Keratinocyte (primary cell): ENCODE results near the gene DNAJA4. TPM values are rescaled to one million over a fixed set of nuclear protein-coding genes. Genes with fewer than 3 reads are reported as not detected.

Experiments used
- DNase-seq: peaks from one replicate; pipeline ENCODE4 v3.0.0-alpha.2; 2011; ENCODE audit warnings: low read depth, missing footprints, low spot score
- FAIRE-seq: peaks from 2 replicates; lab custom pipeline; 2011; peaks lifted over from hg19 to GRCh38; lab: Jason Lieb, UNC
- H2AFZ ChIP-seq: 2 replicates; pipeline ENCODE4 v1.6.0; 2012; ENCODE audit warnings: low read length, control low read depth, inconsistent platforms; ENCODE audit not compliant: control insufficient read depth
- H3K27ac ChIP-seq: 2 replicates; pipeline ENCODE4 v1.5.1; 2011; ENCODE audit warnings: low read length; ENCODE audit not compliant: control insufficient read depth, insufficient read depth
- H3K27me3 ChIP-seq: 3 replicates; pipeline ENCODE4 v1.6.0; 2011; ENCODE audit warnings: low read length; ENCODE audit not compliant: control insufficient read depth, insufficient read depth; ENCODE audit errors: extremely low read depth
- H3K36me3 ChIP-seq, 2 experiments: 2 replicates in 1 of 2; 3 replicates in 1 of 2; pipeline ENCODE4 v1.5.1; 2011; ENCODE audit warnings: low read length in 2 of 2, mild to moderate bottlenecking in 1 of 2; ENCODE audit not compliant: control insufficient read depth in 2 of 2, insufficient read depth in 2 of 2; ENCODE audit errors: extremely low read depth in 1 of 2
- H3K4me1 ChIP-seq: 3 replicates; pipeline ENCODE4 v1.5.1; 2011; ENCODE audit warnings: low read length; ENCODE audit not compliant: control insufficient read depth, insufficient read depth; ENCODE audit errors: extremely low read depth
- H3K4me2 ChIP-seq: 3 replicates; pipeline ENCODE4 v1.6.0; 2011; ENCODE audit warnings: low read depth, low read length; ENCODE audit not compliant: control insufficient read depth, insufficient read depth; ENCODE audit errors: extremely low read depth
- H3K4me3 ChIP-seq, 3 experiments: fragments of 200-600 bp in 1 of 3; sonication (generic) in 1 of 3; 2 replicates in 2 of 3; 3 replicates in 1 of 3; pipeline ENCODE4 v1.5.1; 2011 to 2016; ENCODE audit warnings: low read length in 3 of 3, mild to moderate bottlenecking in 3 of 3, control low read depth in 2 of 3, inconsistent platforms in 1 of 3, low read depth in 1 of 3, mixed read lengths in 1 of 3, mixed run types in 1 of 3, moderate library complexity in 1 of 3; ENCODE audit not compliant: control insufficient read depth in 2 of 3, insufficient read depth in 2 of 3; ENCODE audit errors: extremely low read depth in 1 of 3
- H3K79me2 ChIP-seq: 2 replicates; pipeline ENCODE4 v1.6.0; 2012; ENCODE audit warnings: low read length; ENCODE audit not compliant: control insufficient read depth, insufficient read depth
- H3K9ac ChIP-seq: 3 replicates; pipeline ENCODE4 v1.6.0; 2011; ENCODE audit warnings: low read length; ENCODE audit not compliant: control insufficient read depth, insufficient read depth; ENCODE audit errors: extremely low read depth
- H3K9me1 ChIP-seq: 3 replicates; pipeline ENCODE4 v1.6.0; 2011; ENCODE audit warnings: low read length; ENCODE audit not compliant: control insufficient read depth, insufficient read depth; ENCODE audit errors: extremely low read depth
- H3K9me3 ChIP-seq: 2 replicates; pipeline ENCODE4 v1.5.1; 2012; ENCODE audit warnings: low read depth, low read length; ENCODE audit not compliant: control insufficient read depth
- H4K20me1 ChIP-seq: 3 replicates; pipeline ENCODE4 v1.6.0; 2011; ENCODE audit warnings: low read length; ENCODE audit not compliant: control insufficient read depth, insufficient read depth; ENCODE audit errors: extremely low read depth
- CTCF ChIP-seq, 3 experiments: IDR thresholded peaks in 1 of 3; conservative IDR thresholded peaks in 1 of 3; optimal IDR thresholded peaks in 1 of 3; 2 replicates in 2 of 3; 3 replicates in 1 of 3; pipeline versions ENCODE3 to v1.5.1; 2011; ENCODE audit warnings: low read length in 3 of 3, mild to moderate bottlenecking in 3 of 3, moderate library complexity in 2 of 3, control low read depth in 1 of 3, inconsistent platforms in 1 of 3; ENCODE audit not compliant: insufficient read depth in 2 of 3; ENCODE audit errors: extremely low read depth in 1 of 3
- EZH2 ChIP-seq: IDR thresholded peaks from one replicate; pipeline ENCODE4 v1.6.1; 2012; ENCODE audit warnings: inconsistent platforms, mild to moderate bottlenecking, low read length, moderate library complexity
- dilution Hi-C: fragments of 300-500 bp; cut with MboI; formaldehyde crosslinking; loops from one replicate; pipeline ENCODE4 v1.7.0; 2020; ENCODE audit warnings: low sequenced_read_pairs; ENCODE audit not compliant: extremely low pct_ligation_motif_present
- polyA plus RNA-seq, 5 experiments: library from polyadenylated mRNA; depleted of rRNA in 3 of 5; stranded (reverse) in 3 of 5; stranded (forward) in 1 of 5; unstranded in 1 of 5; fragments of >200 nt; gene quantifications; 1 replicate in 1 of 5; 2 replicates in 3 of 5; 3 replicates in 1 of 5; pipeline versions ENCODE4 v1.2.1 to v1.2.3, GENCODE V29; 2011 to 2012; ENCODE audit warnings: missing spikeins in 2 of 5, low read depth in 1 of 5, low replicate concordance in 1 of 5

The DNAJA4 gene
- polyA plus RNA-seq, 1 donor (not counting 4 experiments of a cell fraction or from before 2014, with no cell fraction given), result 4.1 TPM

- peaks cover 7% of the 10 kb centered on the region for H3K4me1 ChIP-seq
- H3K9ac ChIP-seq, result peak within 1 kb of the TSS; percentile 94
- peak within 1 kb of the TSS; percentile 93 for H3K27ac ChIP-seq
- no peaks in the 10 kb centered on the region for H3K9me1 ChIP-seq
- FAIRE-seq (no peak), DNase-seq (peak; percentile 45)
- H3K36me3 ChIP-seq, result peaks cover 3 to 6% of the 10 kb centered on the region in 2 experiments
- peak within 1 kb of the TSS; percentile 94 for H3K4me2 ChIP-seq
- H3K9me3 ChIP-seq, result no peaks in the 10 kb centered on the region
- no peaks in the 10 kb centered on the region for H4K20me1 ChIP-seq
- H2AFZ ChIP-seq, result peak within 1 kb of the TSS; percentile 97
- dilution Hi-C loops, result no loop called here
- no peaks in the 10 kb centered on the region for H3K27me3 ChIP-seq
- H3K79me2 ChIP-seq, result peaks cover 37% of the 10 kb centered on the region
- TF ChIP-seq EZH2 (no peak), CTCF (optimal IDR thresholded peaks at IDR 0.05 in 1 of 3, IDR thresholded peaks at IDR 0.05 in 1 of 3, conservative IDR thresholded peaks at IDR 0.05 in 1 of 3; ENCODE audit: extremely low read depth in 1 of 3, insufficient read depth in 2 of 3, low read length in 3 of 3) (peak in 1 of 3 experiments; percentile 4)
- peak within 1 kb of the TSS; percentile 83 to 98 (median 86) for H3K4me3 ChIP-seq
These were observed 35.0 kb downstream of the DNAJA4 start, which contains the start of gene SKIC8 for GRCh38 chr15:78299101-78299930. TSS of gene SKIC8 (minus strand) at chr15:78299609. CDS start at chr15:78295686, 3,923 bp downstream.

GRCh38 chr15:78301326-78301725 is 37.0 kb downstream of the DNAJA4 start:
- no peak for DNase-seq
- no peak overlapping the region for H3K4me2 ChIP-seq
- H3K27ac ChIP-seq, result no peak overlapping the region
- H3K4me3 ChIP-seq, result no peak overlapping the region
- H4K20me1 ChIP-seq, result no peaks in the 10 kb centered on the region
- H3K27me3 ChIP-seq, result no peaks in the 10 kb centered on the region
- no peak overlapping the region for H3K9ac ChIP-seq
- H3K9me1 ChIP-seq, result no peaks in the 10 kb centered on the region
- H3K9me3 ChIP-seq, result no peaks in the 10 kb centered on the region
- peaks cover 7% of the 10 kb centered on the region for H3K4me1 ChIP-seq
- TF ChIP-seq EZH2 (no peak), CTCF (optimal IDR thresholded peaks at IDR 0.05 in 1 of 3, IDR thresholded peaks at IDR 0.05 in 1 of 3, conservative IDR thresholded peaks at IDR 0.05 in 1 of 3; ENCODE audit: extremely low read depth in 1 of 3, insufficient read depth in 2 of 3, low read length in 3 of 3) (no peak)
- no peak for FAIRE-seq
- dilution Hi-C loops, result no loop called here
- H2AFZ ChIP-seq, result no peak overlapping the region
- H3K79me2 ChIP-seq, result peaks cover 29% of the 10 kb centered on the region
- H3K36me3 ChIP-seq, result no peaks in the 10 kb centered on the region
